Activated T-cell treated with anti-CD3 and anti-CD28 coated beads, Interleukin-2, amount 50 U/mL, for 48 hours (primary cell): Measurements from ENCODE around the gene RFLNA.

ENCODE experiments used
- DNase-seq, 2 experiments: peaks; one replicate each; pipeline ENCODE4 v3.0.0-alpha.2; 2020

The RFLNA gene

GRCh38 chr12:124305136-124305535 is 10.2 kb downstream of the RFLNA start:
- DNase-seq: no peak

DNA sequence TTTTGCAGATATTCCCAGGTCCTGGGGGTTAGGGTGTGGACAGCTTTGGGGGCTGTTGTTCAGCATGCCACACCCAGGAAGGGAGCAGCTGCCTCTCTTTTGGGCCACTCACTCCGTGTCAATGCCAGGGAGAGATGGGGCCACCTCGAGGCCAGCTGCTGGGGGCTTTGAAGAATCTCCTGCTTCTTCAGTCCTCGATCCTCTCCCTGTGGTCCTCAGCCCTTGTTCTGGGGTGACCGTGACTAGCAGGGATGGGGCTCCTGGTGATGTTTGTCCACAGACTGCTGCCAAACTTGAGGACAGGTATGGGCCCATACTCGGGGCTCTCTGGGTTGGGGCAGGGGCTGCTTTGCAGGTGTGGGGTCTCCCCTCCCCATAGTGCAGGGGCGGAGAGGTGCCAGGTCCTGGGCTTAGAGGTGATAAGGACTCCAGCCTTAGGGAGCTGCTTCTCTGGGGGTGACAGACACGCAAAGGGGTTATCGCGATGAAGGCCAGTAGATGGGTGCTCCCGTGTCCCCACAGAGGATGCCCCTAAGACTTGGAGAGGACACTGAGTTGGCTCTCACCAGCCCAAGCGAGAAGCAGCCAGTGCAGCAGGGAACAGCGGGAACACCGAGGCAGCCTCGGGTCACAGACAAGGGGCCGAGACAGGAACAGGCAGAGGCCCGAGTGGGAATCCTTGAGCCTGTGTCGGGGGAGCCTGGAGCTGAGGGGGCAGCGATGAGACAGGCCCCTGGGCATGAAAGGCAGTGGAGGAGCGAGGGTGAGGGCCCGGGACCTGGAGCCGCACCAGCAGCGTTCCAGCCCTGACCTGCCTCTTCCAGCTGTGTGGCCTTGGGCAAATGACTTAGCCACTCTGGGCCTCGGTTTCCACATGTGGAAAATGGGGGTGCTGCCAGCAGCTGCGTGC is 11.1 kb downstream of the RFLNA start:
- no peak for DNase-seq

- no peak for DNase-seq
These were observed 12.0 kb downstream of the RFLNA start for GRCh38 chr12:124306686-124307555.

DNA sequence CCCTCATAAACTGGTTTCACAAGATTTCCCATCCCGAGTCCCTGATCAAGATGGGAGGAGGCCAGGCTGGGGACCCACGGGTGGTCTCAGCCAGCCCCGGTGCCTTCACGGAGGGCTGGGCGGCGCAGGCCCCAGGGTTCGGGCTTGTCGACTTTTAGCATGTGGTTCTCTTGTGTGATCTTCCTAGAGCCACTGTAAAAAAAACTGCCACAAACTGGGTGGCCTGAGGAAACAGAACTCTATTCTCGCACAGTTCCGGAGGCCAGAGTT is 12.6 kb downstream of the RFLNA start:
- no peak for DNase-seq

DNA sequence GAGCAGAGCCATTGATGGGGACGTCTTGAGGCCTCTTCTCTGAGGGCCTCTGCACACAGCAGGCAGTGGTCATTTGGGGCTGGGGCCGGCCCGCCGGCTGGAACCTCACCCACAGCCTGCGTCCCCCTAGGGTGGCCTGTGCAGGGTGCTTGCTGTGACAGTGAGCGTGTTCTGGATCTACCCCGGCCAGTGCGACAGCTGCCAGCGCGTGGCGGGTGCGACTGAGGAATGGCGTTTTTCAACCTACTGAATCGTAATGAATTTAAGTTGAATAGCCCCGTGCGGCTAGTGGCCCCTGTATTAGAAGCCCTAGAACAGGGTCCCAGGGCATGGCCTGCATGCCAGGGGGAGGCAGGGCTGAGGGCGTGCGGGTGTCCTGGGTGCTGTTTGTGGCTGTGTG is 13.8 kb downstream of the RFLNA start:
- DNase-seq: no peak

DNA sequence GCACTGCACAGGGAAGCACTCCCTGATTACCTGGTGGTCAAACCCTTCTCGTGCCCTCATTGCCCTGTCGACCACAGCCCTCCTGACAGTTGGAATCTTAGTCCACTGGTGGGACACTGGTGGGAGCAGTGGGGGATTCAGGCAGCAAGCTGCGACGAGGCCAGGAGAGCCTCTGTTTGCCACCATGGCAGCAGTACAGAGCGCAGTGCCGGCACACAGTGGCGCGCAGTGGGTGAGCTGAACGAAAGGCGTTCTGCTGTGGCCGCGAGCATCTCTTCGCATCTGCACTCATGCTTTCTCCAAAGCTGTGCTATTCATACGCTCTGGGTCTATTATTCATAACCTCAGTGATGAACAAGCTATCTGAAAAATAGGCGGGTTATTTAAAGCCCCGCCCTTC is 14.3 kb downstream of the RFLNA start:
- DNase-seq: no peak

DNA sequence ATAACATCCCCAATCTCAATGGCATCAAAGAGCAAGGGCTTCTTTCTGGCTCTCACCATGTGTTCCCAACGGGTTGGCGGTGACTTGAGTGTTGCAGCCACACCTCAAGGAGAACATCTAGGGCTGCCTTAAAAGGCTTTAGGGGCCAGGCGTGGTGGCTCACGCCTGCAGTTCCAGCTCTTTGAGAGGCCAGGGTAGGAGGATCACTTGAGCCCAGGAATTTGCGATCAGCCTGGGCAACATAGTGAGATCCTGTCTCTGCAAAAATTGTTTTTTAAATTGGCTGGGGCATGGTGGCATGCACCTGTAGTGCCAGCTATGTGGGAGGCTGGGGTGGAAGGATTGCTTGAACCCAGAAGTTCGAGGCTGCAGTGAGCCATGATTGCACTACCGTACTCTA is 14.9 kb downstream of the RFLNA start:
- no peak for DNase-seq

- DNase-seq: no peak
These were observed 15.3 kb downstream of the RFLNA start for GRCh38 chr12:124310178-124310577.

DNA sequence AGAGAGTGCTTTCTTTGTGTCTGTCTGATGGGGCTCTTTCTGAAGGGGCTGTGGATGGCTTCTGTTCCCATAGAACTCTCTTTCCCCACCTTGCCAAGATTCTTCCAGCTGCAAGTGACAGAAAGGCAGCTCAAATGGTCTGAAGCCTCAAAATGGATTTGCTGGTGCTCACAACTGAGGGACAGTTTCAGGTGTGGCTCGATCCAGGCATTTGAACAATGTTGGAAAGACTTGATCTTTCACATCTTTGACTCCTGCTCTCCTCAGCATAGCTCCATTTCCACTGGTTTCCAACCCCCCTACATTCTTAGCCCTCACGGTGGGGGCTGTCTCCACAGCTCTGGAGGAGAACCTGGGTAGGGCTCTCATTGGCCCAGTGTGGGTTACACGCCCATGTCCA is 15.9 kb downstream of the RFLNA start:
- no peak for DNase-seq

GRCh38 chr12:124311292-124312109 is 16.6 kb downstream of the RFLNA start:
- DNase-seq: no peak

- DNase-seq: no peak
These were observed 17.7 kb downstream of the RFLNA start for GRCh38 chr12:124312601-124313000.

GRCh38 chr12:124314207-124314606 is 19.3 kb downstream of the RFLNA start:
- DNase-seq: no peak

DNA sequence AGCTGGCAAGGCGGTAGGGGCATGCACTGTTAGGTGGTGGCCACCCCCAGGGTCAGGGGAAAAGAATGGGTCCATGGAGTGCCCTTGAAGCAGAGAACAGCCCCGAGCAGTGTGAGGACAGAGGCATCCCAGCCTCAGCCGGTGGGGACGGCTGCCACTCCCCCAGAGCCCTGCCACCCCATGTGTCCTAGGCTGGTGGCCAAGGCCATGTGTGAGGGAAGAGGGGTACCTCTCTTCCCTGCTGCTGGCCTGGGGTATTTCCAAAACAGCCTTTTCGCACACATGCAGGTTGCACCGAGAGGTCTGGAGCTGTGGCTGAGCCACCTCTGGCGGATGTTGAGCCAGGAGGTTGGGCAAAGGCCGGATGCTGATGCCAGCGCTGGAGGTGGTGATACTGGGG is 19.9 kb downstream of the RFLNA start:
- no peak for DNase-seq

- no peak for DNase-seq
These were observed 20.6 kb downstream of the RFLNA start for GRCh38 chr12:124315372-124316044.

- no peak for DNase-seq
These were observed 21.5 kb downstream of the RFLNA start for GRCh38 chr12:124316257-124316900.

- no peak for DNase-seq
These were observed 22.5 kb downstream of the RFLNA start for GRCh38 chr12:124317400-124317799.

DNA sequence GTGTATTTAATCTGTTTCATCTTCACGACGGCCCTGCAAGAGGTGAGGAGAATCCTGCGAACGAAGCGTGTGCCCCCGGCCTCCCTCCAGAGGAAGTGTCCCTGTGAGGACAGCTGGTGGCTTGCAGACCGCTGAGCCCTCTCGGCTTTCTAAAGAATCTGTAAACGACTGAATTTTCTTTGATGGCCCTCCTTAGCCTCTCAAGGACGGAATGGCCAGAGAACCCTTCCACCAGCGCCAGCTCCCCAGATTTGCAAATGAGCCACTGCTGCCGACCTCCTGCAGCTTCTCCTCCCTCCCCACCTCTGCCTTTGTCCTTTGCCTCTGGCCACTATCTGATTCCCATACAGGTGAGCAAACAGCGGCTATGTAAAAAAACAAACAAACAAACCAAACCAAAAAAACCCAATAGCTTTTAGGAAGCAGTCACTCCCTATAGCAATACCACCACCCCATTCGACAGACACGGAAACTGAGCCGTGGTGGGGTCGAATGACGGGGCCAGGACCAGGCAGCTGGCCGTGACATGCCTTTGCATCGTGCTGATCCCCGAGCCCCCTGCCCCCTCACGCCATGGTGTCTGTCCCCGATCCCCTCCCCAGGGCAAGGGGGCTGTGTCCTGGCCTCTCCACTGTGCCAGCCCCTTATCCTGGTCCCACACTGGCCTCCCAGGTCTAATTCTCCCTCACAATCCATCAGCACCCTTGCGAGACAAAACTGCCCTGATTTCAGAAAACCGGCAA is 23.6 kb downstream of the RFLNA start:
- no peak for DNase-seq

- DNase-seq: no peak
These were observed 24.6 kb downstream of the RFLNA start for GRCh38 chr12:124319368-124320050.

DNA sequence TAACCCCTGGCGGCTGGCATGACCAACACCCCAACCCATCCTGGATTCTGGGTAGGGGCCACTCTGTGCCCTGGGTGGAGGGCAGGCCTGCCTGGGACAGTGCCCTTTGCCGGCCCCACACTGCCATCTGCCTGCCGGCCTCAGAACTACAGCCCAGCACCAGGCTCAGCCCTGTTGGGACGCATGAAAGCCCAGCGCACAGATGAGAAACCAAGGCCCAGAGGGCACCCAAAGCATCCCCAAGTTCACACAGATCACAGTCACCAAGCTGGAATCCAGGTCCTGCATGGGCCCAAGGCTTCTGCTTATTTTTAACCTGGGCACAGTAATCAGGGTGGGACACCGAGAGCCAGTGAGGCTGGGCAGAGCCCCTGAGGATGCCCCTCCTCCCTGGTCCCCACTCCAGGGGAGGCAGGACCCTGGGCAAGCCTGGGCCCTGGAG is 26.2 kb downstream of the RFLNA start:
- peak; percentile 86 to 88 for DNase-seq

DNA sequence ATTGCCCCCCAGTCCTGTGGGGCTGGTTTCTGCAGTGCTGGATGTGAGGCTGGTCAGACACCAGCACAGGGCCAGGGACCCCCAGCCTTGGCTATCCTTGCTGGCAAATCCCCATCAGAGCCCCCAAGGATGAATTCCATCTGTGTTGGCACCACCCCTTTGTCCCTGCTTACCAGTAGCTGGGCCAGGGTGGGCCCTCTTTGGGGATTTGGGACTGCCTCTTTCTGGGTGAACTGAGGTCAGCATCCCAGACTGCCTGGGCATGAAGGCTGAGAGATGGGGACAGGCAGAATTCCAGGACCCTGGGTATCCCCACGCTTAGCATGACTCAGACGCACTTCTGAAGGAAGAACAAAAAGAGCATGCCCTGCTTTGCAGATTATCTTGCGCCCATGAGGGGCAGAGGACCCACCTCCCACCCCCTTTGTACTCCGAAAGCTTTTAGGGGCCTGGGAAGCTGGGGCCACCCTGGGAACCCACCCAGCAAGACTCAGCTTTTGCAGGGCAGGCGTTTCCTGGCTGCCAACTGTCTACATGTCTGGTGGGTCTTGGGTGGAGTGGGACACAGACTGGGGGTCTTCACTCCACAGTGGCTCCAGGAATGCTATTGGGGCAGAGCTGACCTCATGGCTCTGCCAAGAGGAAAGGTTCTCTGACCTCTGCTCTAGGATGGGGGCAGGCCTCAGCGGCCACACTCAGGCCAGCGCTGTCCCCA is 26.8 kb downstream of the RFLNA start:
- peak in 1 of 2 experiments; percentile 23 for DNase-seq
